WTC11 (cell line): ENCODE results near the gene MITF. TPM values are rescaled to one million over a fixed set of nuclear protein-coding genes. Genes with fewer than 3 reads are reported as not detected.
A peak's percentile ranks its signal among the peaks of the same experiment; 100 is the strongest.

Experiments
- ATAC-seq: fragments of 200-7000 bp; cut with Tn5 transposase; 2 replicates; pipeline ENCODE4 v1.10.0; 2021; ENCODE audit warnings: mild to moderate bottlenecking, moderate library complexity
- CTCF ChIA-PET: fragments of 300-600 bp; sonication (Branson Sonifier 250); formaldehyde crosslinking; loops from one replicate; lab custom pipeline; 2021; ENCODE audit warnings: antibody characterized with exemption; lab: Charles Lee
- POLR2A ChIA-PET: fragments of 350-600 bp; sonication (Branson Sonifier 250); formaldehyde crosslinking; loops from one replicate; lab custom pipeline; 2021; ENCODE audit warnings: antibody characterized with exemption; lab: Charles Lee
- DNase-seq: peaks from one replicate; pipeline ENCODE4 v3.0.0; 2021; ENCODE audit warnings: low spot score
- H3K27ac Mint-ChIP-seq: 2 replicates; pipeline ENCODE4 v1.8.0; 2021; ENCODE audit warnings: mixed read lengths
- H3K27me3 Mint-ChIP-seq: 2 replicates; pipeline ENCODE4 v1.8.0; 2021; ENCODE audit warnings: low read depth, mild to moderate bottlenecking, moderate library complexity, mixed read lengths
- H3K36me3 Mint-ChIP-seq: 2 replicates; pipeline ENCODE4 v1.8.0; 2021; ENCODE audit warnings: mixed read lengths
- H3K4me1 Mint-ChIP-seq: 2 replicates; pipeline ENCODE4 v1.8.0; 2022; ENCODE audit warnings: mixed read lengths
- H3K4me3 Mint-ChIP-seq: 2 replicates; pipeline ENCODE4 v1.8.0; 2021; ENCODE audit warnings: mild to moderate bottlenecking, moderate library complexity, mixed read lengths
- H3K9me3 Mint-ChIP-seq: 2 replicates; pipeline ENCODE4 v1.8.0; 2021; ENCODE audit warnings: mixed read lengths
- CREM ChIP-seq: sonication (generic); formaldehyde crosslinking; IDR thresholded peaks from 2 replicates; pipeline ENCODE4 v1.8.1; 2022; ENCODE audit warnings: mild to moderate bottlenecking, missing genetic modification reagents, moderate library complexity
- ESRRA ChIP-seq: sonication (generic); formaldehyde crosslinking; IDR thresholded peaks from 2 replicates; pipeline ENCODE4 v1.8.1; 2022; ENCODE audit warnings: mild to moderate bottlenecking, missing genetic modification reagents, borderline replicate concordance
- FOXJ3 ChIP-seq: sonication (generic); formaldehyde crosslinking; IDR thresholded peaks from 2 replicates; pipeline ENCODE4 v1.9.0; 2021; ENCODE audit warnings: missing genetic modification reagents, mild to moderate bottlenecking, borderline replicate concordance
- NFATC4 ChIP-seq: fragments of 250-450 bp; sonication (Bioruptor Pico); IDR thresholded peaks from 2 replicates; pipeline ENCODE4 v1.9.0; 2021; ENCODE audit warnings: mild to moderate bottlenecking
- NFYB ChIP-seq: sonication (generic); formaldehyde crosslinking; conservative IDR thresholded peaks from 2 replicates; pipeline ENCODE4 v1.8.0; 2022; ENCODE audit warnings: low read depth, missing genetic modification reagents
- RORB ChIP-seq: fragments of 250-450 bp; sonication (Bioruptor Pico); IDR thresholded peaks from 2 replicates; pipeline ENCODE4 v1.9.0; 2021; ENCODE audit warnings: mild to moderate bottlenecking
- SMAD4 ChIP-seq: sonication (generic); formaldehyde crosslinking; IDR thresholded peaks from 2 replicates; pipeline ENCODE4 v1.8.0; 2022; ENCODE audit warnings: mild to moderate bottlenecking, missing genetic modification reagents
- ZNF219 ChIP-seq: sonication (generic); formaldehyde crosslinking; IDR thresholded peaks from 2 replicates; pipeline ENCODE4 v1.8.0; 2023; ENCODE audit warnings: missing genetic modification reagents, mild to moderate bottlenecking, borderline replicate concordance
- ZNF671 ChIP-seq: fragments of 250-450 bp; sonication (Bioruptor Pico); IDR thresholded peaks from 2 replicates; pipeline ENCODE4 v1.8.0; 2021; ENCODE audit warnings: mild to moderate bottlenecking
- total RNA-seq: library from RNA; stranded (reverse); gene quantifications from 3 replicates; pipeline ENCODE4 v1.2.3, GENCODE V29; 2021
- TF ChIP-seq, protein P1 (sequence below): fragments of 250-450 bp; sonication (Bioruptor Pico); IDR thresholded peaks from 2 replicates; pipeline ENCODE4 v1.9.0; 2021; ENCODE audit warnings: moderate library complexity, mild to moderate bottlenecking, inconsistent platforms, borderline replicate concordance
- TF ChIP-seq, protein P2 (sequence below): sonication (generic); formaldehyde crosslinking; IDR thresholded peaks from 2 replicates; pipeline ENCODE4 v1.8.1; 2022; ENCODE audit warnings: low read depth, missing genetic modification reagents, borderline replicate concordance
- TF ChIP-seq, protein P3 (sequence below): sonication (generic); formaldehyde crosslinking; IDR thresholded peaks from 2 replicates; pipeline ENCODE4 v1.8.0; 2022; ENCODE audit warnings: mild to moderate bottlenecking, missing genetic modification reagents
- TF ChIP-seq, protein P4 (sequence below): sonication (generic); formaldehyde crosslinking; IDR thresholded peaks from 2 replicates; pipeline ENCODE4 v1.8.1; 2023; ENCODE audit warnings: mild to moderate bottlenecking, missing genetic modification reagents, moderate library complexity
- TF ChIP-seq, protein P5 (sequence below): sonication (generic); formaldehyde crosslinking; IDR thresholded peaks from 2 replicates; pipeline ENCODE4 v1.8.1; 2023; ENCODE audit warnings: mild to moderate bottlenecking, missing genetic modification reagents
- TF ChIP-seq, protein P6 (sequence below): sonication (generic); formaldehyde crosslinking; IDR thresholded peaks from 2 replicates; pipeline ENCODE4 v1.8.1; 2022; ENCODE audit warnings: mild to moderate bottlenecking, missing genetic modification reagents, moderate library complexity, borderline replicate concordance
- TF ChIP-seq, protein P7 (sequence below): sonication (generic); formaldehyde crosslinking; IDR thresholded peaks from 2 replicates; pipeline ENCODE4 v1.8.1; 2022; ENCODE audit warnings: missing genetic modification reagents, borderline replicate concordance

Gene MITF
- total RNA-seq, 1 experiment from 2014 or later = 1.3 TPM

DNA sequence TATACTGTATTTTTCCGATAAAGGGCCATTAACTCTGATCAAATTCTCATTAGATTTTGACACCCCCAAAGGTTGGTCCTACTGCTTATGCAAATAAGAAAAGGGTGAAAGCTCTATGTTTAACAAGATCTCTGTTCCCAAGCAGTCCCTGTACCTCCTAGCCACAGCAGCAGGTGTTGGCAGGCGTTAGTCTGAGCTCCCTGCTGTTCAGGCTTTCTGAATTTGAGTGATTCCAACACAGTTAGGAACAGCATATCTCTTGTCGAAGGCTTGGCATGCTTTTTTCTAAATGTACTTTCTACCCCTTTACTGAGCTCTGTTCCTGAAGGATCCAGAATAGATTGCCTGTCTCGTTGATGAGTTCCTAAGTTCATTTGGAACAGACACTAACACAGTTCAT, 42.3 kb downstream of the MITF start (continued):
- TF ChIP-seq, protein P1, sequence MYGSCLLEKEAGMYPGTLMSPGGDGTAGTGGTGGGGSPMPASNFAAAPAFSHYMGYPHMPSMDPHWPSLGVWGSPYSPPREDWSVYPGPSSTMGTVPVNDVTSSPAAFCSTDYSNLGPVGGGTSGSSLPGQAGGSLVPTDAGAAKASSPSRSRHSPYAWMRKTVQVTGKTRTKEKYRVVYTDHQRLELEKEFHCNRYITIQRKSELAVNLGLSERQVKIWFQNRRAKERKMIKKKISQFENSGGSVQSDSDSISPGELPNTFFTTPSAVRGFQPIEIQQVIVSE (CRISPR knock-in tag) = no peak
- TF ChIP-seq SMAD4 (CRISPR knock-in tag) (no peak), NFATC4 (CRISPR knock-in tag) (no peak), ZNF671 (CRISPR knock-in tag) (no peak), ZNF219 (CRISPR knock-in tag) (no peak)
- TF ChIP-seq, protein P2, sequence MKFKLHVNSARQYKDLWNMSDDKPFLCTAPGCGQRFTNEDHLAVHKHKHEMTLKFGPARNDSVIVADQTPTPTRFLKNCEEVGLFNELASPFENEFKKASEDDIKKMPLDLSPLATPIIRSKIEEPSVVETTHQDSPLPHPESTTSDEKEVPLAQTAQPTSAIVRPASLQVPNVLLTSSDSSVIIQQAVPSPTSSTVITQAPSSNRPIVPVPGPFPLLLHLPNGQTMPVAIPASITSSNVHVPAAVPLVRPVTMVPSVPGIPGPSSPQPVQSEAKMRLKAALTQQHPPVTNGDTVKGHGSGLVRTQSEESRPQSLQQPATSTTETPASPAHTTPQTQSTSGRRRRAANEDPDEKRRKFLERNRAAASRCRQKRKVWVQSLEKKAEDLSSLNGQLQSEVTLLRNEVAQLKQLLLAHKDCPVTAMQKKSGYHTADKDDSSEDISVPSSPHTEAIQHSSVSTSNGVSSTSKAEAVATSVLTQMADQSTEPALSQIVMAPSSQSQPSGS = no peak
- TF ChIP-seq, all 79 proteins: peak for 0

DNA sequence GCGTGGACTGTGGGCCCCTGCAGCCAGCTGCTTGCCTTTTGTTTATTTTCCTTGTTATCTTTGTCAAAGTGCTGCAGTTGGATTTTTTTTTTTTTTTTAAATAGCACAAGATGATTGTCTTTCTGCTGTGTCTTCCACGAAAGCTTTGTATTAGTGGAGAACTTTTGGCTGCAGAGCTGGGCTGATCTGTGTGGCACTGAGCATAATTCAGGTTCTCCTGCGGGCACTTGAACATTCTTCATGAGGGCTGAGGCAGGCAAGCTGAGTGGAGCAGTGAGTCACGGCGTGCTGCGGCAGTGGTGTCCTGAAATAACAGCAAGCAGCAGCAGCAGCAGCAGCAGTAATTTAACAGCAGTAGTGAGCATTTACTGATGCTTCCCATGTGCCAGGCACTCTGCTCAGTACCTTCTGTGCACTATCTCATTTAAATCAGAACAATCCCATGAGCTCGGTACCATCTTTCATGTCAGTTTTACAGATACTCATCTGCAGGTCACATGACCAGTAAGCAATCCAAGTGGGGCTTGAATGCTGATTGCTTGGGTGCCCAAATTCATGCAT, 45.8 kb downstream of the MITF start:
- ATAC-seq = no peak
- Mint-ChIP-seq H3K27ac (no peak overlapping the region), H3K4me1 (peaks cover 5% of the 10 kb centered on the region; the same call in 1 of the 2 replicates), H3K4me3 (no peak overlapping the region), H3K36me3 (no peaks in the 10 kb centered on the region), H3K9me3 (peaks cover 4% of the 10 kb centered on the region; the same call in 1 of the 2 replicates), H3K27me3 (no peaks in the 10 kb centered on the region)
- ChIA-PET POLR2A (interaction anchor here (0.7 kb wide), 2 partner anchors 98 to 265 kb away, joined by 3 read pairs; no protein-coding TSS in a partner anchor), CTCF (no interaction called here)
- DNase-seq = no peak
- no peak for TF ChIP-seq RORB
- TF ChIP-seq, protein P3, sequence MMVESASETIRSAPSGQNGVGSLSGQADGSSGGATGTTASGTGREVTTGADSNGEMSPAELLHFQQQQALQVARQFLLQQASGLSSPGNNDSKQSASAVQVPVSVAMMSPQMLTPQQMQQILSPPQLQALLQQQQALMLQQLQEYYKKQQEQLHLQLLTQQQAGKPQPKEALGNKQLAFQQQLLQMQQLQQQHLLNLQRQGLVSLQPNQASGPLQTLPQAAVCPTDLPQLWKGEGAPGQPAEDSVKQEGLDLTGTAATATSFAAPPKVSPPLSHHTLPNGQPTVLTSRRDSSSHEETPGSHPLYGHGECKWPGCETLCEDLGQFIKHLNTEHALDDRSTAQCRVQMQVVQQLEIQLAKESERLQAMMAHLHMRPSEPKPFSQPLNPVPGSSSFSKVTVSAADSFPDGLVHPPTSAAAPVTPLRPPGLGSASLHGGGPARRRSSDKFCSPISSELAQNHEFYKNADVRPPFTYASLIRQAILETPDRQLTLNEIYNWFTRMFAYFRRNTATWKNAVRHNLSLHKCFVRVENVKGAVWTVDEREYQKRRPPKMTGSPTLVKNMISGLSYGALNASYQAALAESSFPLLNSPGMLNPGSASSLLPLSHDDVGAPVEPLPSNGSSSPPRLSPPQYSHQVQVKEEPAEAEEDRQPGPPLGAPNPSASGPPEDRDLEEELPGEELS (CRISPR knock-in tag) = no peak
- TF ChIP-seq, protein P4, sequence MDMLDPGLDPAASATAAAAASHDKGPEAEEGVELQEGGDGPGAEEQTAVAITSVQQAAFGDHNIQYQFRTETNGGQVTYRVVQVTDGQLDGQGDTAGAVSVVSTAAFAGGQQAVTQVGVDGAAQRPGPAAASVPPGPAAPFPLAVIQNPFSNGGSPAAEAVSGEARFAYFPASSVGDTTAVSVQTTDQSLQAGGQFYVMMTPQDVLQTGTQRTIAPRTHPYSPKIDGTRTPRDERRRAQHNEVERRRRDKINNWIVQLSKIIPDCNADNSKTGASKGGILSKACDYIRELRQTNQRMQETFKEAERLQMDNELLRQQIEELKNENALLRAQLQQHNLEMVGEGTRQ (CRISPR knock-in tag) = 0 out of 2 replicates have a peak, but pooled peaks have one; percentile 17
- TF ChIP-seq FOXJ3 (CRISPR knock-in tag) = no peak
- TF ChIP-seq, protein P5, sequence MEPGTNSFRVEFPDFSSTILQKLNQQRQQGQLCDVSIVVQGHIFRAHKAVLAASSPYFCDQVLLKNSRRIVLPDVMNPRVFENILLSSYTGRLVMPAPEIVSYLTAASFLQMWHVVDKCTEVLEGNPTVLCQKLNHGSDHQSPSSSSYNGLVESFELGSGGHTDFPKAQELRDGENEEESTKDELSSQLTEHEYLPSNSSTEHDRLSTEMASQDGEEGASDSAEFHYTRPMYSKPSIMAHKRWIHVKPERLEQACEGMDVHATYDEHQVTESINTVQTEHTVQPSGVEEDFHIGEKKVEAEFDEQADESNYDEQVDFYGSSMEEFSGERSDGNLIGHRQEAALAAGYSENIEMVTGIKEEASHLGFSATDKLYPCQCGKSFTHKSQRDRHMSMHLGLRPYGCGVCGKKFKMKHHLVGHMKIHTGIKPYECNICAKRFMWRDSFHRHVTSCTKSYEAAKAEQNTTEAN (CRISPR knock-in tag) = no peak
- TF ChIP-seq CREM (CRISPR knock-in tag) = no peak
- TF ChIP-seq ESRRA = no peak

DNA sequence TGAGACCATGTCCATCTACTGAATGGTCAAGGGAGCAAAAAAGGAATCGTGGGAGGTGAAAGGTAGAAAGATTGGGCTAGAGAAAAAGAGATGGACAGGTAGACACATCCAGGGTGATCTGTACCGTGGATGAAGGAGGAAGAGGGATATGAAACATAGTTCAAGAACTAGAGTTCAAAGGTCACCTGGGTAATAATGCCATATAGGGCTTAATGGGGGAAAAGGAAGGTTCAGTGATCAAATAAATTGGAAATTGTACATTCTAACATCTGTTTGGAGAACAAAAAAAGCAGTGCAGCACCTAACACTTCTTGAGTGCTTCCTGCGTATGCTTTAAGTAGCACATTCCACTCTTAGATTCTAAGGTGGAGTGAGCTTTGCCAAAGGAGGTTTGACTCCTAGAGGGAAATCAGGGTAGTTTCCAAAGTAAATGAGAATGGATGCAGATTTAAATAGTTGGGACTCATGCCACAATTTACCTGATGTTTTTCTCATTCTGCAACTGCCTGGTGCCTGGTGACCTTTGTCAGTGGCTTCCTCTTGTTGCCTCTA, 46.6 kb downstream of the MITF start:
- TF ChIP-seq, protein P6, sequence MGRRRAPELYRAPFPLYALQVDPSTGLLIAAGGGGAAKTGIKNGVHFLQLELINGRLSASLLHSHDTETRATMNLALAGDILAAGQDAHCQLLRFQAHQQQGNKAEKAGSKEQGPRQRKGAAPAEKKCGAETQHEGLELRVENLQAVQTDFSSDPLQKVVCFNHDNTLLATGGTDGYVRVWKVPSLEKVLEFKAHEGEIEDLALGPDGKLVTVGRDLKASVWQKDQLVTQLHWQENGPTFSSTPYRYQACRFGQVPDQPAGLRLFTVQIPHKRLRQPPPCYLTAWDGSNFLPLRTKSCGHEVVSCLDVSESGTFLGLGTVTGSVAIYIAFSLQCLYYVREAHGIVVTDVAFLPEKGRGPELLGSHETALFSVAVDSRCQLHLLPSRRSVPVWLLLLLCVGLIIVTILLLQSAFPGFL (CRISPR knock-in tag) = no peak
- TF ChIP-seq, protein P7, sequence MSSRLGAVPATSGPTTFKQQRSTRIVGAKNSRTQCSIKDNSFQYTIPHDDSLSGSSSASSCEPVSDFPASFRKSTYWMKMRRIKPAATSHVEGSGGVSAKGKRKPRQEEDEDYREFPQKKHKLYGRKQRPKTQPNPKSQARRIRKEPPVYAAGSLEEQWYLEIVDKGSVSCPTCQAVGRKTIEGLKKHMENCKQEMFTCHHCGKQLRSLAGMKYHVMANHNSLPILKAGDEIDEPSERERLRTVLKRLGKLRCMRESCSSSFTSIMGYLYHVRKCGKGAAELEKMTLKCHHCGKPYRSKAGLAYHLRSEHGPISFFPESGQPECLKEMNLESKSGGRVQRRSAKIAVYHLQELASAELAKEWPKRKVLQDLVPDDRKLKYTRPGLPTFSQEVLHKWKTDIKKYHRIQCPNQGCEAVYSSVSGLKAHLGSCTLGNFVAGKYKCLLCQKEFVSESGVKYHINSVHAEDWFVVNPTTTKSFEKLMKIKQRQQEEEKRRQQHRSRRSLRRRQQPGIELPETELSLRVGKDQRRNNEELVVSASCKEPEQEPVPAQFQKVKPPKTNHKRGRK (CRISPR knock-in tag) = no peak
- TF ChIP-seq NFYB = no peak
- Mint-ChIP-seq H3K27me3 (no peaks in the 10 kb centered on the region), H3K36me3 (no peaks in the 10 kb centered on the region), H3K27ac (no peak overlapping the region), H3K9me3 (peaks cover 4% of the 10 kb centered on the region; the same call in 1 of the 2 replicates), H3K4me3 (no peak overlapping the region), H3K4me1 (peaks cover 6% of the 10 kb centered on the region; the same call in 1 of the 2 replicates)
- DNase-seq (no peak), ATAC-seq (no peak; the same call in 1 of the 2 replicates)
- CTCF ChIA-PET = interaction anchor here (1.3 kb wide), 1 partner anchor 95 kb away, joined by 3 read pairs; no protein-coding TSS in a partner anchor
- POLR2A ChIA-PET = no interaction called here
